GM12891 (cell line): ENCODE measurements around the gene CFAP100.

ENCODE experiments used
- DNase-seq: peaks from one replicate; pipeline ENCODE4 v3.0.0; 2011; ENCODE audit warnings: low spot score; ENCODE audit not compliant: insufficient read length
- FAIRE-seq: peaks from 2 replicates; lab custom pipeline; 2011; peaks lifted over from hg19 to GRCh38; lab: Jason Lieb, UNC
- PAX5 ChIP-seq: IDR thresholded peaks from 2 replicates; pipeline ENCODE4 v1.6.1; 2011; ENCODE audit warnings: low read length, moderate library complexity, mild to moderate bottlenecking; ENCODE audit not compliant: insufficient read depth, severe bottlenecking
- POLR2A ChIP-seq: IDR thresholded peaks from 2 replicates; pipeline ENCODE4 v1.6.1; 2011; ENCODE audit warnings: low read depth, low read length, control low read depth
- POLR2AphosphoS5 ChIP-seq: IDR thresholded peaks from 2 replicates; pipeline ENCODE4 v1.6.1; 2011; ENCODE audit warnings: low read depth, low read length, control low read depth
- POU2F2 ChIP-seq: IDR thresholded peaks from 2 replicates; pipeline ENCODE4 v1.6.1; 2011; ENCODE audit warnings: low read depth, mild to moderate bottlenecking, control low read depth, low read length, moderate library complexity
- SPI1 ChIP-seq: IDR thresholded peaks from 2 replicates; pipeline ENCODE4 v1.6.1; 2011; ENCODE audit warnings: low read depth, low read length, control low read depth
- TAF1 ChIP-seq: IDR thresholded peaks from 2 replicates; pipeline ENCODE4 v1.6.1; 2011; ENCODE audit warnings: low read depth, low read length, control low read depth

Gene CFAP100

GRCh38 chr3:126464997-126465396 is 70.3 kb downstream of the CFAP100 start:
- FAIRE-seq, result no peak

GRCh38 chr3:126465928-126466544 is 71.3 kb downstream of the CFAP100 start:
- TF ChIP-seq TAF1 (no peak), POLR2A (no peak), POLR2AphosphoS5 (no peak), POU2F2 (no peak), SPI1 (no peak)
- DNase-seq, result no peak
- FAIRE-seq, result no peak

More at GRCh38 chr3:126464997-126465396, 70.3 kb downstream of the CFAP100 start:
- DNase-seq, result no peak
- TF ChIP-seq POU2F2, result no peak
- TF ChIP-seq SPI1, result no peak
- no peak for TF ChIP-seq POLR2AphosphoS5
- TF ChIP-seq PAX5, result no peak
- TF ChIP-seq POLR2A, result no peak
- TF ChIP-seq TAF1, result no peak

GRCh38 chr3:126466886-126467610 is 72.3 kb downstream of the CFAP100 start:
- TF ChIP-seq POLR2A (no peak), TAF1 (no peak), POU2F2 (no peak), PAX5 (no peak), SPI1 (no peak), POLR2AphosphoS5 (no peak)
- DNase-seq, result no peak
- no peak for FAIRE-seq

- TF ChIP-seq PAX5, result no peak
- no peak for TF ChIP-seq POU2F2
- no peak for TF ChIP-seq POLR2AphosphoS5
- TF ChIP-seq POLR2A, result no peak
- no peak for TF ChIP-seq SPI1
- no peak for TF ChIP-seq TAF1
- no peak for FAIRE-seq
- no peak for DNase-seq
These were observed 72.9 kb downstream of the CFAP100 start for GRCh38 chr3:126467611-126467955.

GRCh38 chr3:126468028-126468891 is 73.6 kb downstream of the CFAP100 start:
- FAIRE-seq, result no peak
- TF ChIP-seq SPI1, result no peak
- TF ChIP-seq POLR2A, result no peak
- TF ChIP-seq PAX5, result no peak
- no peak for TF ChIP-seq POU2F2
- no peak for TF ChIP-seq POLR2AphosphoS5
- DNase-seq, result no peak

GRCh38 chr3:126469479-126469878 is 74.8 kb downstream of the CFAP100 start:
- no peak for TF ChIP-seq TAF1
- TF ChIP-seq PAX5, result no peak
- no peak for TF ChIP-seq SPI1
- TF ChIP-seq POLR2AphosphoS5, result no peak
- TF ChIP-seq POU2F2, result no peak
- TF ChIP-seq POLR2A, result no peak
- FAIRE-seq (no peak), DNase-seq (no peak)

- FAIRE-seq, result peak; percentile 72
- TF ChIP-seq POLR2AphosphoS5 (no peak), POU2F2 (no peak), SPI1 (peak; percentile 45; the same call in 1 of the 2 replicates)
- DNase-seq, result no peak
These were observed 77.7 kb downstream of the CFAP100 start for GRCh38 chr3:126472277-126473006.

GRCh38 chr3:126473292-126474168 is 78.8 kb downstream of the CFAP100 start:
- TF ChIP-seq TAF1, result no peak
- TF ChIP-seq POU2F2, result no peak
- TF ChIP-seq POLR2A, result no peak
- TF ChIP-seq PAX5, result no peak
- TF ChIP-seq SPI1, result no peak
- no peak for TF ChIP-seq POLR2AphosphoS5
- FAIRE-seq (no peak), DNase-seq (no peak)
